COLO668 (cell line): ENCODE measurements around the gene NFILZ.
A peak's percentile ranks its signal among the peaks of the same experiment; 100 is the strongest.

ENCODE experiments used
- DNase-seq: peaks from one replicate; lab custom pipeline; 2025; ENCODE audit not compliant: unreplicated experiment; lab: John Stamatoyannopoulos, UW

The NFILZ gene

DNA sequence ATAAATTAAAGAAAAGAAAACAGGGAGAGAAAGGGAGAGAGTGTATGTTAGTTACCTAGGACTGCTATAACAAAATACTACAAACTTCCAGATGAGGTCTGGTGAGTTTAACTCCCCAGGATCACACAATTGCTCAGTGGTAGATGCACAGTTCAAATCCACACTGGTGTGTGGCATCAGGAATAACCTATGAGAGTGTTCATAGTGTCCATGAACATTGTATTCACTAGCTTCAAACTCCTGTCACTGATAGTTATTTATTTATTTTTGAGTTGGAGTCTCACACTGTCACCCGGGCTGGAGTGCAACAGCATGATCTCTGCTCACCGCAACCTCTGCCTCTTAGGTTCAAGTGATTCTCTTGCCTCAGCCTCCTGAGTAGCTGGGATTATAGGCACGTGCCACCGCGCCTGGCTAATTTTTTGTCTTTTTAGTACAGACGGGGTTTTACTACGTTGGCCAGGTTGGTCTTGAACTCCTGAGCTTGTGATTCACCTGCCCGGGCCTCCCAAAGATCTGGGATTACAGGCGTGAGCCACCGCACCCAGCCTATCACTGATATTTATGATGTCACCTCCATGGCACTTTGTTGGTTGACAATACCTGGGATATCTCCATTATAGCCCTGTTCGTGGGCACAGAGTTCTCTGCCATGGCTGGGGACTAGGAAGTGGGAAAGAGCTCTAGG, at the start of gene NFILZ:
Gene NFILZ, plus strand, starts transcription at position 638 of the 688 bp plus-strand sequence. CDS start 46,133 bp downstream, outside the sequence.
- DNase-seq, result no peak

- peak; percentile 64 for DNase-seq
These were observed 49.6 kb upstream of the NFILZ start for GRCh38 chr19:8580710-8581281.

- DNase-seq, result no peak
These were observed 45.2 kb upstream of the NFILZ start for GRCh38 chr19:8584965-8585893.

- peak; percentile 47 for DNase-seq
These were observed 44.3 kb upstream of the NFILZ start for GRCh38 chr19:8585894-8586750.

- no peak for DNase-seq
These were observed 41.2 kb upstream of the NFILZ start for GRCh38 chr19:8589177-8589714.

DNA sequence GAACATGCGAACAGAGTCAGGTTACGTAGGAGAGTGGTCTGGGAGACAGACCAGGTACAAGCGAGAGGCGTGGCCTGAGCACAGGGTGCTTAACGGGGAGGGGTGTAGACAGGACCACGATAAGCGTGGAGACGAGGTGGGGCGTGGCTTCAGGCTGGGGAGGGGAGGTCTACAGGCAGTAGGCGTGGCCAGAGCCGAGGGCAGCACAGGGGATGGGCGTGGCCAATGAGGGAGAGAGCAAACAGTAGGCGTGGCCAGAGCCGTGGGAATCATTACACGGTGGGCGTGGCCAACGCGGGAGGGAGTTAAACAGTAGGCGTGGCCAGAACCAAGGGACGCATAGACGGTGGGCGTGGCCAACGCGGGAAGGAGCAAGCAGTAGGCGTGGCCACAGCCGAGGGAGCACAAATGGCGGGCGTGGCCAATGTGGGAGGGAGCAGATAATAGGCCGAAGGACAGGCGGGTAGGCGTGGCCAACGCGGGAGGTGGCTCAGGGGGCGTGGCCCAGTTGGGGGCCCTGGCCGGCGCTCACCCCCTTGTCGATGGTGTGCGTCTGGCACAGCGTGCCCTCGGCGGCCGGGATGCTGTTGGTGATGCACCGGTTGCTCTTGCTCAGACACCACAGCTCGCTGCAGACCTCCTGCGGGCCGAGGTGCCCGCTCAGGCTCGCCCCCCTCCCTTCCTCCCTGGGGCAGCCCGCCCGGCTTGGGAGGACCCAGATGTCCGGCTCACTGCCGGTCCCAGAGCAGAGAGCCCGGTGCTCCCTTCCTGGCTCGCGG, 38.0 kb upstream of the NFILZ start:
- peak; percentile 12 for DNase-seq

DNA sequence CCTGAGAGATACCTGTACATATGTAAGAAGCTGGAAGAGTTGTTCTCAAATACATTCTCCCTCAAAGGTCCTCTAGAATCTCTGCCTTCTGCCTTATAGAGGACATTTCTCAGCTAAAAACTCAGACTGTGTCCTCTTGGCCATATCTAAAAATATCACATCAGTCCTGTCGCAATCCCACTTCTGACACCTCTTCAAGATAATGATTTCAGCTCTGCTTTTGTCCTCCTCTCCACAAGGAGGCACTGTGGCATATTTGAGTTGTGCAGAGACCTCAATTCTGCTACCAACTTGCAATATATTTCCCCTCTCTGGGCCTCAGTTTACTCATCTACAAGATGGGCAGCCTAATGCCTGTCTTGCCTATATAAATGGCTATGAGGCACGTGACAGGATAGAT, 36.5 kb upstream of the NFILZ start:
- DNase-seq, result no peak

- DNase-seq, result no peak
These were observed 34.8 kb upstream of the NFILZ start for GRCh38 chr19:8595651-8596050.

DNA sequence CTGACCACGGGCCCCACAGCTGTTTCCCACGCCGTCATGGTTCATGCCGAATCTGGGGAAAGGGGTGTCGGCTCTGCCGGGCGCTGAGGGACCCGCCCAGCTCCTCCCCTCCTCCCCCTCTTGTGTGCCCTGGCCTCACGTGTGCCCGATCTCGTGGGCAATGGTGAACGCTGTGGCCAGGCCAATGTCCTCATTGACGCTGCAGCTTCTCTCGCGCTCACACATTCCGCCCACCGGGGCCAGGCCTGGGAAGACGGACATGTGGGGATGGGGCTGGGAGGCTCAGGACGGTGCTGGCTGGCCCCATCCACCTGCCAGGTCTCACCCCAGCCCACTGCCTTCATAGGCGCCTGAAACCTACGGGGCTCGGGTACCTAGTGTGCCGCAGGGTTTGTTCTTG, 34.3 kb upstream of the NFILZ start:
- DNase-seq, result no peak

DNA sequence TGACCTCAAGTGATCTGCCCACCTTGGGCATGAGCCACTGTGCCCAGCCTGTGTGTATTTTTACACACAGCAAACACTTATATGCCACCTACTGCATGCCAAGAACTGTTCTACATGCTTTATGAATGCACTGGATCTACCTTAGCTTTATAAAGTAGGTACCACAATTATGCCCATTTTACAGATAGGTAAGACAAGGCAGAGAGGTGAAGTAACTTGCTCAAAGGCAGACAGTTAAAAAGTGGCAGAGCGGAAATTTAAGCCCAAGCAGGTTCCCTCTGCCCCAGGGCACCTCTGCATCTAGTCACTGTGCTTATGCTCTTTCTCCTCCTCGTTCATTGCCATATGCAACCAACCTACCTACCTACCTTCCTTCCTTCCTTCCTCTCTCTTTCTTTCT, 30.4 kb upstream of the NFILZ start:
- no peak for DNase-seq

DNA sequence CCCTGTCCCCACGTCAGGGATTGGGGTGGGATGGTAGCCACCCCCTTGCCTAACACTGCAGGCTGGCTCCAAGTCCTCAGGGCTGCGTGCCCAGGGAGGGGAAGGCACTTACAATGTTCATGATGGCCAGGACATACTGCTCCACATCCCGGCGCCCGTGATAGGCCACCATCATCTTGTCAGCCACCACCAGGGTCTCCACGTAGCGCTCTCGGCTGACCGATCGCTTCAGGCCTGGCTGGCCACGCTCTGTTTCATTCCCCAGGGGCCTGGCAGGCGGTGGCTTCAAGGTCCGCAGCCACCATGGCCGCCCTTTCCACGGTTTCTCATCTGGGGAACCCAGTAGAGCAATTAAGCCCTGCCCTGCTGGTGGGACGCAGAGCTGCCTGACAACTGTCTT, 29.6 kb upstream of the NFILZ start:
- DNase-seq, result no peak

GRCh38 chr19:8601796-8602195, 28.6 kb upstream of the NFILZ start:
- DNase-seq, result no peak

DNA sequence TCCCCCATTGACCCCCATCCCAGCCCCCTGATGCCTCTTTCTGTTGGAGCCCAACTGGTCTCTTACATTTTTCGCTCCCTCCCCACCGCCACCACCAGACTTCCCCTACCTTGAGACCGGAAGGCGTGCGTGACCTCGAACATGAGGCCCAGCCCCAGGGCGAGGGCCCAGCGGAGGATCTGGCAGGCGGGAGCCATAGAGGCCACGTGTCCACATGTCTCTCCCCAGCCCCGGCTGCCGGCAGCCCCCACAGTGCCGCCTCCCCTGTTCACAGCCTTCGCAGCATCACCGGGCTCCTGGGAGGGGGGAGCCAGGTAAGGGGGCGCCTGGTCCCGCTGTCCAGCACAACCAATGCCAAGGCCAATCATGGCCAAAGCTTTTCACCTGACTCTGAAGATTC, 24.9 kb upstream of the NFILZ start:
- no peak for DNase-seq

DNA sequence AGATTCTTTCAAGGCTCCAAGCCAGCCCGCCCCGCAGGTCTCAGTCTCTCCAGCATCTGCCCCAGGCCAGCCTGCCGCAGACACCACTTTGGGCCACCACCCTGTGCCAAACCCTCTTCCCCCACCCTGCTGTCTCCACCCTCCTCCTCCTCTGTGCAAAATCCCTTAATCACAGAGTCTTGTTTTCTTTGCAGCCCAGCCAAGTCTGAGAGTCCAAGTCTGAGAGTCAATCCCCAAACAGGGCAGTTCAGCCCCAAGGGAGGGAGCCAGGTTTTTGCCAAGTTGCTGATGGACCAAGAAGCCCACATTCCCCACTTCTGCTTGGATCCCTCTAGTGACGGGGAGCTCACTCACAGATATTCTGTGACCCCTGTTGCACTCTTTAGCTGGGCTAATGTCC, 23.0 kb upstream of the NFILZ start:
- no peak for DNase-seq

DNA sequence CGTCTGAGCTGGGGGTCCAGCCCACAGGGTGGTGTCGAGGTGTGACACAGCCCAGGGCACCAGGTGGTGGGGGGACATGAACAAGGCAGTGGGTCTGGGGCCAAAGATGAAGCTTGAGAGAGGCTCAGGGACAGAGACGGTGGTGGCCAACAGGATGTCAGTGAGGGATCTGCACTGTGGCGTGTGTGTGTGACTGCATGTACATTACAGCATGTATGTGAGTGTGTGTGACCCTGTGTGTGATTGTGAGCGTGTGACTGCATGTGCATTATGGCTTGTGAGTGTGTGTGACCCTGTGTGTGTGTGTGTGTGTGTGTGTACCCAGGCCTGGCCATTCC, 21.5 kb upstream of the NFILZ start:
- no peak for DNase-seq

DNA sequence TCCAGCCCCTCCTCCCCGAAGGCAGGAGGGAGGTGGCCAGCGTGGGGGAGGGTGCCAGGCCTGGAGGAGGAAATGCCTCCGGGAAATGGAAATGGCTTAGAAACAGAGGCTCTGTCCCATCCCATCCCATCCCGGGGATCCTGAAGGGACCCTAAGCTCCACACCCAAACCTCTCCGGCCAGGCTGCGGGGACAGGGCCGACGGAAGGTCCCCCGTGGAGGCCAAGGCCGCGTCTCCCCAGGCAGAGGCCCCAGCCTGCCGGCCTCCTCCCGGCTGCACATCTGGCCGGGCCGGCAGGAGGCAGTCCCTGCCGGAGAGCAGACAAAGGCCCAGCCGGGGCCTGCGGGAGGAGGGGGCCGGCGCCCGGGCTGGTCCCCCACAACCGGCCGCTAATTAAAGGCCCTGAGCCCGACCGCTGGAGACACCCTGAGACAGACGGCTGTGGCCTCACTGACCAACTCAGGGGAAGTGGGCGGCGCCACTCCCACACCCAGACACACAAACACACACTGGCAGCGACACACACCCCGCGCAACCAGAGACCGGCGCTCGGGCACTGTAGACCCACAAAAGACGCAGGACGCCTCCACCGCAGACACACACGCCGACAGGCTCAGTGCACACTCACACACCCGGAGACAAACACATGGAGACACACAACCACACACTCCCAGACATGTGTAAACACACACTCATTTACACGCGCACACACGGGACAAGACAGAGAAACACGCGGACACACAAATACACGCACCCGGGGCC, 21.0 kb upstream of the NFILZ start:
- DNase-seq, result no peak

DNA sequence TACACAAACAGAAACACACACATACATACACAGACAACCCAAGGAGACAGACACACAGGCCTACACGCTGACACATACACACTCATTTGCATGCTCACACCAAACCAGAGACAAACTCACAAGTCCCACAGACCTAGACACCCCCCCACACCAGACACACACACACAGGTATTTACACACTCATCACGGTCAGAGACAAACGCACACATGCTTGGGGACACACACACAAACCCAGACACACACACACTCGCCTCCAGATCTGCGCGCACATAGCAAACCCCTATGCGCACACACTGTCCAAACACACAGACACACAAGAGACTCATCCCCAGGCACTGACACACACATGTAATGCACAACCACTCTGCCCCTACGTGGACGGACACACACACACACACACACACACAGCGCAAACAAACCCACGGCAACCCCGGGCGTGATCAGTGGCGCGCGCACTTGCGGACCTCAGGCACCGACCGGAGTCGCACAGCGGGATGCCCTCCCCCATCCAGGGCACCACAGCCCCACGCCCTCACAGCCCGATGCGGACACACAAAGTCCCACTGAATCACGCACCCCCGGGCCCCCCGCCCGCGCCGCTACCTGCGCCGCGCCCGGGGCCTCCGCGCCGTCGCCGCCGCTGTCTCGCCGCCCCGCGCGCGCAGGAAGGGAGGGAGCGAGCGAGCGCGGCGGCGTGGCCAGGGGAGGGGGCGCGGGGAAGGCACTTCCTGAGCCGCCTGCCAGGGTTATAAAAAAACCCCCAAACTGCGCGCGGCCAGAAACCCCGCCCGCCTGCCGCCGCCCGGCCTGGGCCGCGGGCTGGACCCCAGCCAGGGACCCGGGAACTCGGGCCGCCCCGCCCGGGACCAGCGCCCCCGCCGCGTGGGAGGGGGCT, 20.1 kb upstream of the NFILZ start, which contains the start of gene ADAMTS10:
Gene ADAMTS10, minus strand, starts transcription at position 675 of the 895 bp plus-strand sequence. CDS start 5,005 bp downstream, outside the sequence.
- no peak for DNase-seq

GRCh38 chr19:8610936-8611300, 19.5 kb upstream of the NFILZ start:
- no peak for DNase-seq
